Mesothelial cell of epicardium (in vitro differentiated cells): ENCODE measurements around the gene RYR2. TPM values are rescaled to one million over a fixed set of nuclear protein-coding genes. Genes with fewer than 3 reads are reported as not detected.

Source experiments
- DNase-seq, 2 experiments: peaks; one replicate each; pipeline ENCODE4 v3.0.0; 2021; ENCODE audit warnings: low spot score in 2 of 2; ENCODE audit not compliant: unreplicated experiment in 2 of 2
- H3K27ac Mint-ChIP-seq: 2 replicates; pipeline ENCODE4 v1.8.0; 2021; ENCODE audit warnings: mixed read lengths
- H3K27me3 Mint-ChIP-seq: 2 replicates; pipeline ENCODE4 v1.8.0; 2021; ENCODE audit warnings: low read depth, mixed read lengths
- H3K36me3 Mint-ChIP-seq: 2 replicates; pipeline ENCODE4 v1.8.0; 2021; ENCODE audit warnings: mixed read lengths
- H3K4me1 Mint-ChIP-seq: 2 replicates; pipeline ENCODE4 v1.8.0; 2021; ENCODE audit warnings: mixed read lengths
- H3K4me3 Mint-ChIP-seq: 2 replicates; pipeline ENCODE4 v1.8.0; 2021; ENCODE audit warnings: mild to moderate bottlenecking, moderate library complexity, mixed read lengths
- H3K9me3 Mint-ChIP-seq: 2 replicates; pipeline ENCODE4 v1.8.0; 2021; ENCODE audit warnings: mixed read lengths
- CTCF ChIP-seq: fragments of 200-600 bp; sonication (generic); IDR thresholded peaks from one replicate; pipeline ENCODE4 v1.5.0; 2021; ENCODE audit warnings: antibody characterized with exemption; ENCODE audit not compliant: unreplicated experiment
- total RNA-seq: library from RNA; stranded (reverse); gene quantifications from 3 replicates; pipeline ENCODE4 v1.2.1, GENCODE V29; 2021

Gene RYR2
- total RNA-seq, 1 donor from 2014 or later = 6.1 TPM

- Mint-ChIP-seq H3K9me3 (no peaks in the 10 kb centered on the region), H3K36me3 (no peaks in the 10 kb centered on the region), H3K4me3 (no peak overlapping the region), H3K27me3 (no peaks in the 10 kb centered on the region), H3K27ac (no peak overlapping the region), H3K4me1 (peaks cover 10% of the 10 kb centered on the region)
- TF ChIP-seq CTCF = no peak
- no peak for DNase-seq
These were observed 137.5 kb downstream of the RYR2 start for GRCh38 chr1:237179503-237179902.

GRCh38 chr1:237180256-237180655 lies 138.3 kb downstream of the RYR2 start:
- DNase-seq = no peak
- peaks cover 10% of the 10 kb centered on the region for H3K4me1 Mint-ChIP-seq
- no peak overlapping the region for H3K4me3 Mint-ChIP-seq
- no peaks in the 10 kb centered on the region for H3K9me3 Mint-ChIP-seq
- no peak for TF ChIP-seq CTCF
- no peaks in the 10 kb centered on the region for H3K27me3 Mint-ChIP-seq
- H3K36me3 Mint-ChIP-seq = no peaks in the 10 kb centered on the region
- no peak overlapping the region for H3K27ac Mint-ChIP-seq

- H3K4me1 Mint-ChIP-seq = peaks cover 13% of the 10 kb centered on the region
- DNase-seq = no peak
- no peaks in the 10 kb centered on the region for H3K9me3 Mint-ChIP-seq
- H3K36me3 Mint-ChIP-seq = no peaks in the 10 kb centered on the region
- no peak overlapping the region for H3K27ac Mint-ChIP-seq
- no peak for TF ChIP-seq CTCF
- no peak overlapping the region for H3K4me3 Mint-ChIP-seq
- H3K27me3 Mint-ChIP-seq = no peaks in the 10 kb centered on the region
These were observed 139.8 kb downstream of the RYR2 start for GRCh38 chr1:237181743-237182317.

GRCh38 chr1:237183963-237184540 lies 142.1 kb downstream of the RYR2 start:
- Mint-ChIP-seq H3K9me3 (no peaks in the 10 kb centered on the region), H3K4me3 (no peak overlapping the region), H3K4me1 (peaks cover 13% of the 10 kb centered on the region), H3K36me3 (no peaks in the 10 kb centered on the region), H3K27ac (no peak overlapping the region), H3K27me3 (no peaks in the 10 kb centered on the region)
- TF ChIP-seq CTCF = no peak
- no peak for DNase-seq

GRCh38 chr1:237186675-237187074 lies 144.7 kb downstream of the RYR2 start:
- Mint-ChIP-seq H3K4me3 (no peak overlapping the region), H3K36me3 (no peaks in the 10 kb centered on the region), H3K9me3 (peaks cover 7% of the 10 kb centered on the region), H3K27me3 (no peaks in the 10 kb centered on the region), H3K27ac (no peak overlapping the region), H3K4me1 (peaks cover 4% of the 10 kb centered on the region)
- DNase-seq = no peak
- no peak for TF ChIP-seq CTCF

- no peak for DNase-seq
- H3K36me3 Mint-ChIP-seq = no peaks in the 10 kb centered on the region
- H3K4me1 Mint-ChIP-seq = peaks cover 4% of the 10 kb centered on the region
- TF ChIP-seq CTCF = no peak
- peaks cover 7% of the 10 kb centered on the region for H3K9me3 Mint-ChIP-seq
- no peak overlapping the region for H3K27ac Mint-ChIP-seq
- no peaks in the 10 kb centered on the region for H3K27me3 Mint-ChIP-seq
- no peak overlapping the region for H3K4me3 Mint-ChIP-seq
These were observed 145.9 kb downstream of the RYR2 start for GRCh38 chr1:237187842-237188241.
